Memory B cell (primary cell): Measurements from ENCODE around the gene TTLL10.

ENCODE experiments used
- ATAC-seq: fragments of 150-1000 bp; cut with Tn5 transposase; 2 replicates; pipeline ENCODE4 v1.10.0; 2021; ENCODE audit warnings: low read depth, mild to moderate bottlenecking, moderate library complexity
- DNase-seq, 2 donors: peaks; one replicate each; pipeline ENCODE4 v3.0.0; 2022; ENCODE audit warnings: low spot score in 2 of 2
- H3K27ac Mint-ChIP-seq: one replicate; pipeline ENCODE4 v1.8.0; 2022; ENCODE audit warnings: mild to moderate bottlenecking, moderate library complexity, mixed read lengths
- H3K27me3 Mint-ChIP-seq: one replicate; pipeline ENCODE4 v1.8.0; 2022; ENCODE audit warnings: mixed read lengths
- H3K36me3 Mint-ChIP-seq: one replicate; pipeline ENCODE4 v1.8.0; 2022; ENCODE audit warnings: mild to moderate bottlenecking, mixed read lengths
- H3K4me1 Mint-ChIP-seq: one replicate; pipeline ENCODE4 v1.8.0; 2022; ENCODE audit warnings: mixed read lengths
- H3K4me3 Mint-ChIP-seq: one replicate; pipeline ENCODE4 v1.8.0; 2022; ENCODE audit warnings: mild to moderate bottlenecking, moderate library complexity, mixed read lengths
- H3K9me3 Mint-ChIP-seq: one replicate; pipeline ENCODE4 v1.8.0; 2022; ENCODE audit warnings: mixed read lengths

Gene TTLL10

GRCh38 chr1:1204425-1204920 lies 30.8 kb downstream of the TTLL10 start:
- H3K27me3 Mint-ChIP-seq: peaks cover 10% of the 10 kb centered on the region
- DNase-seq (no peak), ATAC-seq (no peak)
- H3K27ac Mint-ChIP-seq: no peak overlapping the region
- H3K36me3 Mint-ChIP-seq: no peaks in the 10 kb centered on the region
- H3K9me3 Mint-ChIP-seq: no peaks in the 10 kb centered on the region
- peak overlapping the region; percentile 39 for H3K4me3 Mint-ChIP-seq
- peaks cover 21% of the 10 kb centered on the region for H3K4me1 Mint-ChIP-seq

GRCh38 chr1:1204998-1205768 lies 31.5 kb downstream of the TTLL10 start:
- Mint-ChIP-seq H3K4me3 (peak overlapping the region; percentile 53), H3K9me3 (no peaks in the 10 kb centered on the region), H3K36me3 (no peaks in the 10 kb centered on the region), H3K27ac (no peak overlapping the region), H3K27me3 (peaks cover 10% of the 10 kb centered on the region), H3K4me1 (peaks cover 23% of the 10 kb centered on the region)
- DNase-seq (no peak), ATAC-seq (no peak)

GRCh38 chr1:1205769-1206375 lies 32.2 kb downstream of the TTLL10 start:
- DNase-seq: no peak
- ATAC-seq: no peak
- H3K27me3 Mint-ChIP-seq: peaks cover 7% of the 10 kb centered on the region
- H3K27ac Mint-ChIP-seq: no peak overlapping the region
- peak overlapping the region; percentile 80 for H3K4me3 Mint-ChIP-seq
- H3K36me3 Mint-ChIP-seq: no peaks in the 10 kb centered on the region
- H3K4me1 Mint-ChIP-seq: peaks cover 23% of the 10 kb centered on the region
- no peaks in the 10 kb centered on the region for H3K9me3 Mint-ChIP-seq

GRCh38 chr1:1206376-1206965 lies 32.8 kb downstream of the TTLL10 start, which contains the start of gene TNFRSF18:
TNFRSF18 (minus strand) TSS chr1:1206592; CDS start chr1:1206571, 21 bp downstream.
- Mint-ChIP-seq H3K27me3 (peaks cover 7% of the 10 kb centered on the region), H3K4me3 (peak within 1 kb of the TSS; percentile 80), H3K27ac (peak within 1 kb of the TSS; percentile 47), H3K9me3 (no peaks in the 10 kb centered on the region), H3K36me3 (no peaks in the 10 kb centered on the region), H3K4me1 (peaks cover 23% of the 10 kb centered on the region)
- DNase-seq (peak in 1 of 2 donors; percentile 59), ATAC-seq (peak; percentile 48)

- Mint-ChIP-seq H3K4me1 (peaks cover 23% of the 10 kb centered on the region), H3K9me3 (no peaks in the 10 kb centered on the region)
Measured at GRCh38 chr1:1206966-1207531, 33.4 kb downstream of the TTLL10 start.

GRCh38 chr1:1207571-1207892 lies 33.9 kb downstream of the TTLL10 start:
- no peak overlapping the region for H3K4me3 Mint-ChIP-seq
- peaks cover 23% of the 10 kb centered on the region for H3K4me1 Mint-ChIP-seq
- H3K27me3 Mint-ChIP-seq: peaks cover 7% of the 10 kb centered on the region
- no peaks in the 10 kb centered on the region for H3K9me3 Mint-ChIP-seq
- ATAC-seq (no peak), DNase-seq (no peak)
- no peaks in the 10 kb centered on the region for H3K36me3 Mint-ChIP-seq
- peak overlapping the region; percentile 60 for H3K27ac Mint-ChIP-seq

More at GRCh38 chr1:1206966-1207531, 33.4 kb downstream of the TTLL10 start:
- ATAC-seq (peak; percentile 9), DNase-seq (no peak)
- Mint-ChIP-seq H3K27me3 (peaks cover 7% of the 10 kb centered on the region), H3K4me3 (peak overlapping the region; percentile 80), H3K27ac (peak overlapping the region; percentile 47), H3K36me3 (no peaks in the 10 kb centered on the region)

- peak; percentile 43 for ATAC-seq
- peaks cover 7% of the 10 kb centered on the region for H3K27me3 Mint-ChIP-seq
- H3K4me1 Mint-ChIP-seq: peaks cover 23% of the 10 kb centered on the region
Measured at GRCh38 chr1:1208713-1209433, 35.2 kb downstream of the TTLL10 start.

GRCh38 chr1:1210726-1211540 lies 37.3 kb downstream of the TTLL10 start:
- no peak overlapping the region for H3K4me3 Mint-ChIP-seq
- H3K36me3 Mint-ChIP-seq: no peaks in the 10 kb centered on the region
- H3K27me3 Mint-ChIP-seq: peaks cover 7% of the 10 kb centered on the region
- ATAC-seq: no peak
- H3K27ac Mint-ChIP-seq: no peak overlapping the region
- H3K4me1 Mint-ChIP-seq: peaks cover 29% of the 10 kb centered on the region
- H3K9me3 Mint-ChIP-seq: no peaks in the 10 kb centered on the region
- no peak for DNase-seq

More at GRCh38 chr1:1208713-1209433, 35.2 kb downstream of the TTLL10 start:
- H3K4me3 Mint-ChIP-seq: peak overlapping the region; percentile 75
- H3K9me3 Mint-ChIP-seq: no peaks in the 10 kb centered on the region
- no peaks in the 10 kb centered on the region for H3K36me3 Mint-ChIP-seq
- no peak for DNase-seq
- peak overlapping the region; percentile 60 for H3K27ac Mint-ChIP-seq

- peaks cover 7% of the 10 kb centered on the region for H3K27me3 Mint-ChIP-seq
- ATAC-seq (no peak), DNase-seq (no peak)
- no peaks in the 10 kb centered on the region for H3K9me3 Mint-ChIP-seq
- peaks cover 27% of the 10 kb centered on the region for H3K4me1 Mint-ChIP-seq
- H3K4me3 Mint-ChIP-seq: no peak overlapping the region
- H3K27ac Mint-ChIP-seq: no peak overlapping the region
- peaks cover 2% of the 10 kb centered on the region for H3K36me3 Mint-ChIP-seq
Measured at GRCh38 chr1:1211541-1212441, 38.1 kb downstream of the TTLL10 start.

- DNase-seq (no peak), ATAC-seq (peak; percentile 14)
- H3K27me3 Mint-ChIP-seq: peaks cover 7% of the 10 kb centered on the region
- H3K9me3 Mint-ChIP-seq: no peaks in the 10 kb centered on the region
- H3K27ac Mint-ChIP-seq: no peak overlapping the region
- H3K36me3 Mint-ChIP-seq: peaks cover 2% of the 10 kb centered on the region
- H3K4me3 Mint-ChIP-seq: no peak overlapping the region
- H3K4me1 Mint-ChIP-seq: peaks cover 26% of the 10 kb centered on the region
Measured at GRCh38 chr1:1212780-1213344, 39.2 kb downstream of the TTLL10 start.

GRCh38 chr1:1213345-1214265 lies 39.9 kb downstream of the TTLL10 start, which contains the start of gene TNFRSF4:
TNFRSF4 (minus strand) TSS chr1:1214153; CDS start chr1:1214127, 26 bp downstream.
- Mint-ChIP-seq H3K9me3 (no peaks in the 10 kb centered on the region), H3K27ac (peak within 1 kb of the TSS; percentile 35), H3K36me3 (peaks cover 5% of the 10 kb centered on the region), H3K4me3 (peak within 1 kb of the TSS; percentile 41), H3K4me1 (peaks cover 19% of the 10 kb centered on the region), H3K27me3 (peaks cover 2% of the 10 kb centered on the region)
- ATAC-seq (peak; percentile 25), DNase-seq (no peak)
